SK-N-SH treated with all-trans-retinoic acid at 6 μM for 48 hours (cell line): Measurements from ENCODE around the gene HBS1L.

Source experiments
- ATAC-seq: fragments of 200-7000 bp; cut with Tn5 transposase; 3 replicates; pipeline ENCODE4 v1.9.1; 2020; ENCODE audit warnings: mild to moderate bottlenecking, moderate library complexity
- ARNTL ChIP-seq: fragments of 450-650 bp; formaldehyde crosslinking; IDR thresholded peaks from 2 replicates; pipeline ENCODE4 v1.5.0; 2020; ENCODE audit warnings: low read depth, mild to moderate bottlenecking, moderate library complexity, borderline replicate concordance
- CSDC2 ChIP-seq: fragments of 250-450 bp; sonication (Bioruptor Pico); IDR thresholded peaks from 2 replicates; pipeline ENCODE4 v1.5.0; 2020; ENCODE audit warnings: mild to moderate bottlenecking, moderate library complexity
- CSRNP3 ChIP-seq: fragments of 250-450 bp; sonication (Bioruptor Pico); IDR thresholded peaks from 2 replicates; pipeline ENCODE4 v1.5.1; 2021; ENCODE audit warnings: mild to moderate bottlenecking, moderate library complexity
- GLIS3 ChIP-seq: fragments of 250-450 bp; sonication (Bioruptor Pico); IDR thresholded peaks from 2 replicates; pipeline ENCODE4 v1.5.0; 2020; ENCODE audit warnings: mild to moderate bottlenecking, moderate library complexity
- OSR1 ChIP-seq: fragments of 250-450 bp; sonication (Bioruptor Pico); IDR thresholded peaks from 2 replicates; pipeline ENCODE4 v1.8.0; 2022; ENCODE audit warnings: moderate library complexity, mild to moderate bottlenecking, inconsistent platforms
- PPARA ChIP-seq: fragments of 250-450 bp; sonication (Bioruptor Pico); IDR thresholded peaks from 2 replicates; pipeline ENCODE4 v1.5.0; 2020; ENCODE audit warnings: mild to moderate bottlenecking, borderline replicate concordance
- RARB ChIP-seq: fragments of 250-450 bp; sonication (Bioruptor Pico); IDR thresholded peaks from 2 replicates; pipeline ENCODE4 v1.8.0; 2021; ENCODE audit warnings: mild to moderate bottlenecking, moderate library complexity
- SNAI2 ChIP-seq: fragments of 250-450 bp; sonication (Bioruptor Pico); IDR thresholded peaks from 2 replicates; pipeline ENCODE4 v1.5.0; 2020; ENCODE audit warnings: mild to moderate bottlenecking, moderate library complexity
- TCF4 ChIP-seq: fragments of 250-450 bp; sonication (Bioruptor Pico); IDR thresholded peaks from 2 replicates; pipeline ENCODE4 v1.8.0; 2021; ENCODE audit warnings: mild to moderate bottlenecking, moderate library complexity, borderline replicate concordance
- TOX ChIP-seq: fragments of 250-450 bp; sonication (Bioruptor Pico); IDR thresholded peaks from 2 replicates; pipeline ENCODE4 v1.8.0; 2021; ENCODE audit warnings: mild to moderate bottlenecking, moderate library complexity, borderline replicate concordance
- ZC3H10 ChIP-seq: fragments of 250-450 bp; sonication (Bioruptor Pico); IDR thresholded peaks from 2 replicates; pipeline ENCODE4 v1.5.1; 2021; ENCODE audit warnings: mild to moderate bottlenecking, moderate library complexity
- ZFP3 ChIP-seq: fragments of 250-450 bp; sonication (Bioruptor Pico); IDR thresholded peaks from 2 replicates; pipeline ENCODE4 v1.5.0; 2020; ENCODE audit warnings: mild to moderate bottlenecking, moderate library complexity
- ZFP30 ChIP-seq: fragments of 450-650 bp; formaldehyde crosslinking; IDR thresholded peaks from 2 replicates; pipeline ENCODE4 v1.5.0; 2022; ENCODE audit warnings: mild to moderate bottlenecking, moderate library complexity
- ZNF565 ChIP-seq: fragments of 450-650 bp; formaldehyde crosslinking; conservative IDR thresholded peaks from 2 replicates; pipeline ENCODE4 v1.5.0; 2020; ENCODE audit warnings: low read depth, mild to moderate bottlenecking, moderate library complexity
- ZNF70 ChIP-seq: fragments of 450-650 bp; formaldehyde crosslinking; IDR thresholded peaks from 2 replicates; pipeline ENCODE4 v1.5.0; 2020; ENCODE audit warnings: mild to moderate bottlenecking, moderate library complexity
- ZNF8 ChIP-seq: fragments of 450-650 bp; formaldehyde crosslinking; IDR thresholded peaks from 2 replicates; pipeline ENCODE4 v1.5.0; 2020; ENCODE audit warnings: mild to moderate bottlenecking, moderate library complexity
- TF ChIP-seq, protein P1 (sequence below): fragments of 250-450 bp; sonication (Bioruptor Pico); IDR thresholded peaks from 2 replicates; pipeline ENCODE4 v1.8.0; 2020; ENCODE audit warnings: mild to moderate bottlenecking, moderate library complexity, borderline replicate concordance
- TF ChIP-seq, protein P2 (sequence below): fragments of 250-450 bp; sonication (Bioruptor Pico); IDR thresholded peaks from 2 replicates; pipeline ENCODE4 v1.8.0; 2021; ENCODE audit warnings: low read depth, mild to moderate bottlenecking, moderate library complexity, borderline replicate concordance
- TF ChIP-seq, protein P3 (sequence below): fragments of 250-450 bp; sonication (Bioruptor Pico); IDR thresholded peaks from 2 replicates; pipeline ENCODE4 v1.5.0; 2020; ENCODE audit warnings: mild to moderate bottlenecking, moderate library complexity

The HBS1L gene

DNA sequence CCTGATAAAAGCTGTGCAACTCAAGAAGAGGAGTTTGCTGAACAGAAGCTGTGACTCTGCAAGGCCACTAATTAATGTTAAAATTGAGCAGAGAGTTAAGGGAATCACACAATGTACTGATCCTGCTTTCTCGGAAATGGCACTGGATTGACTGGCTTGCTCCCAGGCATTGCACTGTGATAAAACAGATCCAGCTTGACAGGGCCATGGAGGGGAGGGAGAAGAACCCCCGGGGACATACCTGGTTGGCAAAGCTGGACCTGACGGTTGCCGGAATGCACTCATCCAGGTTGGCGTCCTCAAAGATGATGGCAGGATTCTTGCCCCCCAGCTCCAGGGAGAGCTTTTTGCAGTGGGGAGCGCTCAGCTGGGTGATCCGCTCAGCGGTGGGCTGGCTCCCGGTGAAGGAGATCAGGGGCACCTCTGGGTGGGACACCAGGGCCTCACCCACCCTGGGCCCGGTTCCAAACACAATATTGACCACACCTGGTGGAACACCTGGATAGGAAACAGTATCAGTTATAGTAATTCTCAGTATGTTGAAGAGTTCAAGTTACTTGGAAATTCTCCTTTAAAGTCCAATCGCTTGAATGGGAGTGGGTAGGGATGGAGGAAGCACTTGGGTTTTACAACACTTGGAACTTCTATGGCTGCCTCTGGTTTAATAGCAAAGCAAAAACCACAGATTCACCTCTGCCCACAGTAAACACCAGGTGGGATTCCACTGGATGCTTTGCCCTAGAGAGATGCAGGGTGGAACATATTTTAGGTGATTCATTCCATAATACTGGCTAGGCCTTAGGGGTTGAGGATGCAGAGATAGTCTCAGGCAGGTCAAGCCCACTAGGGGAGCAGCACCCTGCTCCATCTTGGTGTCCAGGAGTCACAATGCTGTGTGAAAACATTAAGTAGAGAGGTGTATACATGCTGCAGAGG is 121.8 kb downstream of the HBS1L start:
- TF ChIP-seq, protein P1, sequence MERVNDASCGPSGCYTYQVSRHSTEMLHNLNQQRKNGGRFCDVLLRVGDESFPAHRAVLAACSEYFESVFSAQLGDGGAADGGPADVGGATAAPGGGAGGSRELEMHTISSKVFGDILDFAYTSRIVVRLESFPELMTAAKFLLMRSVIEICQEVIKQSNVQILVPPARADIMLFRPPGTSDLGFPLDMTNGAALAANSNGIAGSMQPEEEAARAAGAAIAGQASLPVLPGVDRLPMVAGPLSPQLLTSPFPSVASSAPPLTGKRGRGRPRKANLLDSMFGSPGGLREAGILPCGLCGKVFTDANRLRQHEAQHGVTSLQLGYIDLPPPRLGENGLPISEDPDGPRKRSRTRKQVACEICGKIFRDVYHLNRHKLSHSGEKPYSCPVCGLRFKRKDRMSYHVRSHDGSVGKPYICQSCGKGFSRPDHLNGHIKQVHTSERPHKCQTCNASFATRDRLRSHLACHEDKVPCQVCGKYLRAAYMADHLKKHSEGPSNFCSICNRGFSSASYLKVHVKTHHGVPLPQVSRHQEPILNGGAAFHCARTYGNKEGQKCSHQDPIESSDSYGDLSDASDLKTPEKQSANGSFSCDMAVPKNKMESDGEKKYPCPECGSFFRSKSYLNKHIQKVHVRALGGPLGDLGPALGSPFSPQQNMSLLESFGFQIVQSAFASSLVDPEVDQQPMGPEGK (CRISPR knock-in tag), result no peak
- ATAC-seq, result no peak

- TF ChIP-seq SNAI2 (CRISPR knock-in tag) (no peak), ZNF70 (CRISPR knock-in tag) (no peak), CSRNP3 (CRISPR knock-in tag) (no peak), TCF4 (no peak), ZC3H10 (CRISPR knock-in tag) (no peak), ARNTL (CRISPR knock-in tag) (no peak), CSDC2 (CRISPR knock-in tag) (no peak), GLIS3 (CRISPR knock-in tag) (no peak), TOX (no peak), OSR1 (CRISPR knock-in tag) (no peak), PPARA (CRISPR knock-in tag) (no peak)
- TF ChIP-seq, protein P2, sequence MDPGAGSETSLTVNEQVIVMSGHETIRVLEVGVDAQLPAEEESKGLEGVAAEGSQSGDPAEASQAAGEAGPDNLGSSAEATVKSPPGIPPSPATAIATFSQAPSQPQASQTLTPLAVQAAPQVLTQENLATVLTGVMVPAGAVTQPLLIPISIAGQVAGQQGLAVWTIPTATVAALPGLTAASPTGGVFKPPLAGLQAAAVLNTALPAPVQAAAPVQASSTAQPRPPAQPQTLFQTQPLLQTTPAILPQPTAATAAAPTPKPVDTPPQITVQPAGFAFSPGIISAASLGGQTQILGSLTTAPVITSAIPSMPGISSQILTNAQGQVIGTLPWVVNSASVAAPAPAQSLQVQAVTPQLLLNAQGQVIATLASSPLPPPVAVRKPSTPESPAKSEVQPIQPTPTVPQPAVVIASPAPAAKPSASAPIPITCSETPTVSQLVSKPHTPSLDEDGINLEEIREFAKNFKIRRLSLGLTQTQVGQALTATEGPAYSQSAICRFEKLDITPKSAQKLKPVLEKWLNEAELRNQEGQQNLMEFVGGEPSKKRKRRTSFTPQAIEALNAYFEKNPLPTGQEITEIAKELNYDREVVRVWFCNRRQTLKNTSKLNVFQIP (CRISPR knock-in tag), result no peak
- TF ChIP-seq, protein P3, sequence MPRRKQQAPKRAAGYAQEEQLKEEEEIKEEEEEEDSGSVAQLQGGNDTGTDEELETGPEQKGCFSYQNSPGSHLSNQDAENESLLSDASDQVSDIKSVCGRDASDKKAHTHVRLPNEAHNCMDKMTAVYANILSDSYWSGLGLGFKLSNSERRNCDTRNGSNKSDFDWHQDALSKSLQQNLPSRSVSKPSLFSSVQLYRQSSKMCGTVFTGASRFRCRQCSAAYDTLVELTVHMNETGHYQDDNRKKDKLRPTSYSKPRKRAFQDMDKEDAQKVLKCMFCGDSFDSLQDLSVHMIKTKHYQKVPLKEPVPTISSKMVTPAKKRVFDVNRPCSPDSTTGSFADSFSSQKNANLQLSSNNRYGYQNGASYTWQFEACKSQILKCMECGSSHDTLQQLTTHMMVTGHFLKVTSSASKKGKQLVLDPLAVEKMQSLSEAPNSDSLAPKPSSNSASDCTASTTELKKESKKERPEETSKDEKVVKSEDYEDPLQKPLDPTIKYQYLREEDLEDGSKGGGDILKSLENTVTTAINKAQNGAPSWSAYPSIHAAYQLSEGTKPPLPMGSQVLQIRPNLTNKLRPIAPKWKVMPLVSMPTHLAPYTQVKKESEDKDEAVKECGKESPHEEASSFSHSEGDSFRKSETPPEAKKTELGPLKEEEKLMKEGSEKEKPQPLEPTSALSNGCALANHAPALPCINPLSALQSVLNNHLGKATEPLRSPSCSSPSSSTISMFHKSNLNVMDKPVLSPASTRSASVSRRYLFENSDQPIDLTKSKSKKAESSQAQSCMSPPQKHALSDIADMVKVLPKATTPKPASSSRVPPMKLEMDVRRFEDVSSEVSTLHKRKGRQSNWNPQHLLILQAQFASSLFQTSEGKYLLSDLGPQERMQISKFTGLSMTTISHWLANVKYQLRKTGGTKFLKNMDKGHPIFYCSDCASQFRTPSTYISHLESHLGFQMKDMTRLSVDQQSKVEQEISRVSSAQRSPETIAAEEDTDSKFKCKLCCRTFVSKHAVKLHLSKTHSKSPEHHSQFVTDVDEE (CRISPR knock-in tag), result no peak
- TF ChIP-seq, protein P1 (CRISPR knock-in tag), result no peak
- TF ChIP-seq, all 23 proteins: peak for 0
- no peak for ATAC-seq
Measured at GRCh38 chr6:134932098-134932497, 122.5 kb downstream of the HBS1L start.

DNA sequence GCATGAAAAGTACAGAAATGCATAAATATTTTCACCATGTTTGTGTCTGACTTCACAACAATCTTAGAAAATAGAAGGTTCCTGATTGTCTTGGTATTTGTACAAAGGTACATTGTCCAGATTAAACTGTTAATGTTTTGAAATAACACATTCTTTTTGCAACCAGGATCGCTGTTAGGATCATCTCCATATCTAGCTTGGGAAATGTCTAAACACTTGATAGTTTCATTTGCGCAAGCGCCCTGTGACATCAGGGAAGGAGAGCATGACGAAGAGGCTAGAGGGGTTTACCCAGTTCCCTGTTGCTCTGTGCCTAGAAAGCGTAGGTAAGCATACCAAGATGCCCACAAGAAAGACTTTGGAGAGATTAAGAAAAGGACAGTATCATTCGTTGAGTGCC is 124.2 kb downstream of the HBS1L start:
- ATAC-seq, result no peak
- no peak for TF ChIP-seq ZNF8 (CRISPR knock-in tag)
- TF ChIP-seq ZFP30 (CRISPR knock-in tag), result no peak

- ATAC-seq, result no peak
- TF ChIP-seq PPARA (CRISPR knock-in tag), result no peak
- TF ChIP-seq SNAI2 (CRISPR knock-in tag), result no peak
- TF ChIP-seq ZFP3, result no peak
- TF ChIP-seq OSR1 (CRISPR knock-in tag), result no peak
- no peak for TF ChIP-seq ZNF565 (CRISPR knock-in tag)
- no peak for TF ChIP-seq CSDC2 (CRISPR knock-in tag)
- no peak for TF ChIP-seq RARB
- TF ChIP-seq, protein P1 (CRISPR knock-in tag), result no peak
- no peak for TF ChIP-seq ARNTL (CRISPR knock-in tag)
- TF ChIP-seq, all 23 proteins: peak for 0
Measured at GRCh38 chr6:134928151-134928900, 126.3 kb downstream of the HBS1L start.
